Epithelial cell of prostate (primary cell): Measurements from ENCODE around the gene SESN1.
"Not testable (repeated sequence)": the region's sequence is repeated elsewhere in the genome, so short reads cannot be mapped to it uniquely, and the experiment has no call there.

ENCODE experiments used
- DNase-seq: peaks from one replicate; pipeline ENCODE4 v3.0.0-alpha.2; 2011; ENCODE audit warnings: low read depth, low spot score
- H3K27ac ChIP-seq: fragments of 450-650 bp; 2 replicates; pipeline ENCODE4 v1.5.1; 2017; ENCODE audit warnings: mild to moderate bottlenecking

SESN1 gene

GRCh38 chr6:109094416-109095035, at the start of gene SESN1:
Gene SESN1 (minus strand): TSS chr6:109094846. CDS start chr6:109094073, 773 bp downstream.
- peak; percentile 81 for DNase-seq
- peak within 1 kb of the TSS; percentile 94 for H3K27ac ChIP-seq

- H3K27ac ChIP-seq, result no peak overlapping the region
- DNase-seq, result no peak
Observed at GRCh38 chr6:109143191-109143590, 48.5 kb upstream of the SESN1 start.

- not testable (repeated sequence) for DNase-seq, H3K27ac ChIP-seq
Observed at GRCh38 chr6:109142067-109142466, 47.4 kb upstream of the SESN1 start.

GRCh38 chr6:109139109-109139508, 44.5 kb upstream of the SESN1 start:
- DNase-seq, result peak; percentile 18
- H3K27ac ChIP-seq, result peak overlapping the region; percentile 94

- DNase-seq, H3K27ac ChIP-seq: not testable (repeated sequence)
Observed at GRCh38 chr6:109136530-109136929, 41.9 kb upstream of the SESN1 start.

- DNase-seq, H3K27ac ChIP-seq: not testable (repeated sequence)
Observed at GRCh38 chr6:109136039-109136438, 41.4 kb upstream of the SESN1 start.

- not testable (repeated sequence) for DNase-seq, H3K27ac ChIP-seq
Observed at GRCh38 chr6:109135600-109135999, 41.0 kb upstream of the SESN1 start.

- no peak for DNase-seq
- no peak overlapping the region for H3K27ac ChIP-seq
Observed at GRCh38 chr6:109130065-109130464, 35.4 kb upstream of the SESN1 start.

GRCh38 chr6:109125504-109125903, 30.9 kb upstream of the SESN1 start:
- DNase-seq, result no peak
- H3K27ac ChIP-seq, result no peak overlapping the region

GRCh38 chr6:109124219-109124618, 29.6 kb upstream of the SESN1 start:
- H3K27ac ChIP-seq, result no peak overlapping the region
- no peak for DNase-seq

GRCh38 chr6:109121411-109121810, 26.8 kb upstream of the SESN1 start:
- H3K27ac ChIP-seq, result no peak overlapping the region
- DNase-seq, result no peak

GRCh38 chr6:109118871-109119354, 24.3 kb upstream of the SESN1 start:
- no peak for DNase-seq

GRCh38 chr6:109118337-109118736, 23.7 kb upstream of the SESN1 start:
- DNase-seq, result no peak
- H3K27ac ChIP-seq, result no peak overlapping the region

More at GRCh38 chr6:109118871-109119354, 24.3 kb upstream of the SESN1 start:
- H3K27ac ChIP-seq, result no peak overlapping the region

- peak overlapping the region; percentile 4 for H3K27ac ChIP-seq
Observed at GRCh38 chr6:109117346-109118035, 22.8 kb upstream of the SESN1 start.

GRCh38 chr6:109112663-109113062, 18.0 kb upstream of the SESN1 start:
- not testable (repeated sequence) for H3K27ac ChIP-seq, DNase-seq

More at GRCh38 chr6:109117346-109118035, 22.8 kb upstream of the SESN1 start:
- DNase-seq, result no peak

GRCh38 chr6:109109663-109110062, 15.0 kb upstream of the SESN1 start:
- not testable (repeated sequence) for H3K27ac ChIP-seq, DNase-seq

- no peak overlapping the region for H3K27ac ChIP-seq
- DNase-seq, result no peak
Observed at GRCh38 chr6:109105681-109106080, 11.0 kb upstream of the SESN1 start.

- DNase-seq, result no peak
- H3K27ac ChIP-seq, result no peak overlapping the region
Observed at GRCh38 chr6:109104512-109104911, 9.9 kb upstream of the SESN1 start.

GRCh38 chr6:109103942-109104341, 9.3 kb upstream of the SESN1 start:
- H3K27ac ChIP-seq, result no peak overlapping the region
- DNase-seq, result no peak

- no peak for DNase-seq
- no peak overlapping the region for H3K27ac ChIP-seq
Observed at GRCh38 chr6:109102762-109103161, 8.1 kb upstream of the SESN1 start.

- DNase-seq, result no peak
- H3K27ac ChIP-seq, result no peak overlapping the region
Observed at GRCh38 chr6:109097661-109098060, 3.0 kb upstream of the SESN1 start.

- DNase-seq, result no peak
- H3K27ac ChIP-seq, result no peak overlapping the region
Observed at GRCh38 chr6:109096208-109096607, 1.6 kb upstream of the SESN1 start.
